ENCODE measurements around the gene F3. TPM values are rescaled to one million over a fixed set of nuclear protein-coding genes. Genes with fewer than 3 reads are reported as not detected.
"Not testable (repeated sequence)": the region's sequence is repeated elsewhere in the genome, so short reads cannot be mapped to it uniquely, and the experiment has no call there.

Gene F3
- polyA plus RNA-seq, 1 donor (not counting 4 experiments of a cell fraction or from before 2014, with no cell fraction given) = 1,409 TPM

- H4K20me1 ChIP-seq (ENCODE audit: control insufficient read depth, extremely low read depth, insufficient read depth, low read length); H3K9ac ChIP-seq (ENCODE audit: control insufficient read depth, extremely low read depth, insufficient read depth, low read length); H3K36me3 ChIP-seq (ENCODE audit: control insufficient read depth in 2 of 2, extremely low read depth in 1 of 2, insufficient read depth in 2 of 2, low read length in 2 of 2); H3K9me3 ChIP-seq (ENCODE audit: control insufficient read depth, low read depth, low read length); H2AFZ ChIP-seq (ENCODE audit: control insufficient read depth, low read length); H3K27me3 ChIP-seq (ENCODE audit: control insufficient read depth, extremely low read depth, insufficient read depth, low read length); DNase-seq (ENCODE audit: low read depth, low spot score); H3K27ac ChIP-seq (ENCODE audit: control insufficient read depth, insufficient read depth, low read length); FAIRE-seq; H3K4me2 ChIP-seq (ENCODE audit: control insufficient read depth, extremely low read depth, insufficient read depth, low read depth, low read length); H3K79me2 ChIP-seq (ENCODE audit: control insufficient read depth, insufficient read depth, low read length); H3K4me1 ChIP-seq (ENCODE audit: control insufficient read depth, extremely low read depth, insufficient read depth, low read length); H3K4me3 ChIP-seq (ENCODE audit: control insufficient read depth in 2 of 3, extremely low read depth in 1 of 3, insufficient read depth in 2 of 3, low read depth in 1 of 3, low read length in 3 of 3); dilution Hi-C loops (cut with MboI; ENCODE audit: extremely low pct_ligation_motif_present, low sequenced_read_pairs); H3K9me1 ChIP-seq (ENCODE audit: control insufficient read depth, extremely low read depth, insufficient read depth, low read length): not testable (repeated sequence)
Observed at GRCh38 chr1:94568806-94569205, 27.2 kb upstream of the F3 start.

GRCh38 chr1:94567975-94568607 lies 26.5 kb upstream of the F3 start:
- H3K79me2 ChIP-seq (ENCODE audit: control insufficient read depth, insufficient read depth, low read length); H2AFZ ChIP-seq (ENCODE audit: control insufficient read depth, low read length); H3K4me1 ChIP-seq (ENCODE audit: control insufficient read depth, extremely low read depth, insufficient read depth, low read length); dilution Hi-C loops (cut with MboI; ENCODE audit: extremely low pct_ligation_motif_present, low sequenced_read_pairs); DNase-seq (ENCODE audit: low read depth, low spot score); FAIRE-seq; H3K27me3 ChIP-seq (ENCODE audit: control insufficient read depth, extremely low read depth, insufficient read depth, low read length); H3K36me3 ChIP-seq (ENCODE audit: control insufficient read depth in 2 of 2, extremely low read depth in 1 of 2, insufficient read depth in 2 of 2, low read length in 2 of 2); H3K9me1 ChIP-seq (ENCODE audit: control insufficient read depth, extremely low read depth, insufficient read depth, low read length); H3K9me3 ChIP-seq (ENCODE audit: control insufficient read depth, low read depth, low read length); H4K20me1 ChIP-seq (ENCODE audit: control insufficient read depth, extremely low read depth, insufficient read depth, low read length); H3K4me2 ChIP-seq (ENCODE audit: control insufficient read depth, extremely low read depth, insufficient read depth, low read depth, low read length); H3K27ac ChIP-seq (ENCODE audit: control insufficient read depth, insufficient read depth, low read length); H3K4me3 ChIP-seq (ENCODE audit: control insufficient read depth in 2 of 3, extremely low read depth in 1 of 3, insufficient read depth in 2 of 3, low read depth in 1 of 3, low read length in 3 of 3); H3K9ac ChIP-seq (ENCODE audit: control insufficient read depth, extremely low read depth, insufficient read depth, low read length): not testable (repeated sequence)

- H3K27me3 ChIP-seq (ENCODE audit: control insufficient read depth, extremely low read depth, insufficient read depth, low read length); H3K9me3 ChIP-seq (ENCODE audit: control insufficient read depth, low read depth, low read length); H3K4me3 ChIP-seq (ENCODE audit: control insufficient read depth in 2 of 3, extremely low read depth in 1 of 3, insufficient read depth in 2 of 3, low read depth in 1 of 3, low read length in 3 of 3); DNase-seq (ENCODE audit: low read depth, low spot score); H3K27ac ChIP-seq (ENCODE audit: control insufficient read depth, insufficient read depth, low read length); H3K4me2 ChIP-seq (ENCODE audit: control insufficient read depth, extremely low read depth, insufficient read depth, low read depth, low read length); H3K9ac ChIP-seq (ENCODE audit: control insufficient read depth, extremely low read depth, insufficient read depth, low read length); H4K20me1 ChIP-seq (ENCODE audit: control insufficient read depth, extremely low read depth, insufficient read depth, low read length); H3K9me1 ChIP-seq (ENCODE audit: control insufficient read depth, extremely low read depth, insufficient read depth, low read length); H3K79me2 ChIP-seq (ENCODE audit: control insufficient read depth, insufficient read depth, low read length); H3K4me1 ChIP-seq (ENCODE audit: control insufficient read depth, extremely low read depth, insufficient read depth, low read length); dilution Hi-C loops (cut with MboI; ENCODE audit: extremely low pct_ligation_motif_present, low sequenced_read_pairs); FAIRE-seq; H3K36me3 ChIP-seq (ENCODE audit: control insufficient read depth in 2 of 2, extremely low read depth in 1 of 2, insufficient read depth in 2 of 2, low read length in 2 of 2): not testable (repeated sequence)
- H2AFZ ChIP-seq (ENCODE audit: control insufficient read depth, low read length) = peak overlapping the region; percentile 6
Observed at GRCh38 chr1:94566436-94566835, 24.9 kb upstream of the F3 start.
